ENCODE results near the gene ACSL3.
A peak's percentile ranks its signal among the peaks of the same experiment; 100 is the strongest.
"Not testable (repeated sequence)": the region's sequence is repeated elsewhere in the genome, so short reads cannot be mapped to it uniquely, and the experiment has no call there.

The ACSL3 gene

DNA sequence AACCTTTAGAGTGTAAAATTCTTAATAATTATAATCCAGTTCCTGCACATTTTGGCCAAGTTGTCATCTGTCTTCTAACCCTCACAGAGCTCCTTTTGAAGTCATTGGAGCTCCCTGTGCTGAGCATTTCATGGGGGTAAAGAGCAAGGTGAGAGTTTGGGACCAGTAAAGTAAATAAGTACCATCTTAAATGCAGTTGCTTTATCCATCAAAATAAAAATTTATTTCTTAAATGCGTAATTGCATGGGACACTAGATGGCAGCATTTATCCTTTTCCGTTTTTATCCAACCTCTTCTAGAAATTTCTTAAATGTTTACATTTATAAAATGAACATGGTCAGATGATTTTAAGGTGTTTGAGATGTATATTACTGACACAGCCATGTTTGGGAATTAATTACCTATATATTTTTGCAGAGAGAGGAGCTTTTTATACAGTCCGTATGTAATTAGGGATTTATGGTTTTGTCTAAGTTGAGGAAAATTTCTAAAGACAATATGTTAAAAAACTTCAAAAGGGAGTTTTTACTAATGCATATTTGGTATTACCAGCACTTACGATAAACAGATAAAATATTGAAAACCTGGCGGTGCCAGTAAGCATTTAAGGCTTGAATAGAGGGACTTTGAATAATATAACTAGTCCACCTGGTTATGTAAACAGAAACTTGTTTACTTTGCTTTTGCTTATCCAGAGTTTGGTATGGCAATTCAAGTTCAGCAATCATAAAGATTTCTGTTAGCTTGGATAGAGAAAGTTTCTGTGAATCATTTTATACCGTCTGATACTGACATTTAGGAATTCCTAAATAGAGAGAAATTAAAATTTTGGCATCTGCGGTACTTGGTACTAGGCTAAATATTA is 54.5 kb downstream of the ACSL3 start:
- DNase-seq: no peak

DNA sequence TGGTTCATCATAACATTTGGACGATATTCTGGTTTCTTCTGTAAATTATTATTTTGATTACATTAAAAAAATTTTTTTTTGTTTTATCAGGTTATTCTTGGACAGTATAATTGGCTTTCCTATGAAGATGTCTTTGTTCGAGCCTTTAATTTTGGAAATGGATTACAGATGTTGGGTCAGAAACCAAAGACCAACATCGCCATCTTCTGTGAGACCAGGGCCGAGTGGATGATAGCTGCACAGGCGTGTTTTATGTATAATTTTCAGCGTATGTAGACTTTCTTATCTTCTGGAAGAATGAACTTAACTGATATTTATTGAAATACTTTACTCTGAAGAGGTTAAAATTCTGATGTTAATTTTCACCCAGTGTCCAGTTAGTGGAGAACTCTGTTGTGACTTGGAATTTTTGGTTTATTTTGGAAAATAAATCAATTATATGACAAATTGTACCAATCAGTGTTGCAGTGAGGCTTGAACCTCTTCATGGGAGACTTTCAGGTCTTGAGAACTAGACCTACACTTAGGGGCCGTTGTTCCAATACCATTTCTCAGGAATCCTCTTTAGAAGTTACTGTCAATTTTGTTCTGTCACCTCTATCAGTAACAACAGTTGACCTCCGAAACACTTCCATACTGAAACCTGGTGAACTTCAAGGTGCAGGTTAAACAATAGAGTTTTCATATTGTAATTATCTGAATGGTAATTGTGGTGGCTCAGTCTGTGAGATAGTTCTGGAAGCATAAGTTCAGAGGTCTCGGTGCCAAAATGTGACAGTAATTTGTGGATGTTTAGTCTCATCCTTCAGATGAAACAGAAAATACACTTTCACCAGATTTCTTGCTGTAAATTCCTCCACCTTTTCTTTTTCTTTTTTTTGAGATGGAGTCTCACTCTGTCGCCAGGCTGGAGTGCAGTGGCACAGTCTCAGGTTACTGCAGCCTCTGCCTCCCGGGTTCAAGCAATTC is 55.7 kb downstream of the ACSL3 start:
- no peak for DNase-seq

DNA sequence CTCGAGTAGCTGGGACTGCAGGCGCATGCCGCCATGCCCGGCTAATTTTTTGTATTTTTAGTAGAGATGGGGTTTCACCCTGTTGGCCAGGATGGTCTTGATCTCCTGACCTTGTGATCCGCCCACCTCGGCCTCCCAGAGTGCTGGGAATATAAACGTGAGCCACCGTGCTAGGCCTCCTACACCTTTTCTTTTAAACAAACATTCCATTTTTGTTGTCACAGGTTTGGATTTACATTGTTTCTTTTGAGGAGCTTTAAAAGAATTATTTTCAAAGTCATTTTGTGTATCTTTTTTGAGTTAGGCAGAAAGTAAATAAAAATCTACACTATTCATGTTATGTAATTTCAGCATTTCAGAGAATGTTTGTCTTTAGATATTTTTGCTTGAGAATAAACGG is 56.4 kb downstream of the ACSL3 start:
- DNase-seq: not testable (repeated sequence)

DNA sequence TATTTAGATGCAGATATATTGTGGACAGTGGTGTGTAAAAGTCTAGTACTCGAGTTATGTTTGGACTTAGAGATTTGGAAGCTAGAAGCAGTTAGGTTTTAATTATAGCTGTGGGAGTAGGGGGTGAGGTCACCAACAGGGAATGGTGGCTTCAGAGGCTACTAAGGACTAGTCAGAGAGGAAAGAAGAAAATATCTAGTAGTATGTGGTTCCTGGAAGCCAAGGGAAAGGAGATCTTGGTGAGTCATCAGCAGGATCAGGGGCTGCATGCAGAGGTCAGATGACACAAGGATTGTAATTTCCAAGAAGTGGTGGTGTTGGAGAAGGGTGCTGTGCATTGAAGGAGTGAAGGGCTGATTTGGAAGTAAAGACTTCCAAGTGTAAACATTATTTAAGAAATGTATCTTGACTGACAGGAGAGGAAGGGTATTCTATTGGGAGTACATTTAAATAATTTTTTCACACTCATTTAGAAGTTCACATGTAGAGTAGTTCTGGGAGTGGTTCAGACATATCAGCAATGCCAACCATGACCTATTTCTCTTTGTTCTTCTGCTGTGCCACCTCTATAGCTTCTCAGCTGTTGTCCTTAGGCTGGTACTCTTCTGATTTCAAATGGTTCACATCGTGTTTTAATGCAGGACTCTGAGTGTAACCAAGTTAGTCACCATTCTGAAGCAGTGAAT is 59.1 kb downstream of the ACSL3 start:
- no peak for DNase-seq

DNA sequence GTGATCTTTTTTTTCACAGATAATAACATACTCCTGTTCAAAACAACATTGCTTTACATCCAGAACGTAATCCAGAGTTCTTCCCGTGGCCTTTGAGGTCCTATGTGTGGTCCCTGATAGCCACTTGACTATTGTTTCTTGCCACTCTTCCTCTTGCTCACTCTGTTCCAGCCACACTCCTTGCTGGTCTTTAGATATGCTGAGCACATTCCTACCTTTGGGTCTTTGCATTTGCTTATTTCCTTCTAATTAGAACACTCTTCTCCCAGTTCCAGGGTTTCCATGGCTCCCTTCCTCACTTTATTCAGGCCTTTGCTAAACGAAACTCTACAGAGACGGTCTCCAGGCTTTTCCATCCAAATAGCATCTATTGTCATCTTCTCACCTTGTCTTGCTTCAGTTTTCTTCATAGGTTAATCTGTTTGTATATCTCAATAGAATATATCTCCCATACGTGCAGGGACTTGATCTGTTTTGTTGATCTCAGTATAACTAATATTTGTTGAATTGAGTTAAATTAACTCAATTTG is 59.9 kb downstream of the ACSL3 start:
- DNase-seq: no peak

DNA sequence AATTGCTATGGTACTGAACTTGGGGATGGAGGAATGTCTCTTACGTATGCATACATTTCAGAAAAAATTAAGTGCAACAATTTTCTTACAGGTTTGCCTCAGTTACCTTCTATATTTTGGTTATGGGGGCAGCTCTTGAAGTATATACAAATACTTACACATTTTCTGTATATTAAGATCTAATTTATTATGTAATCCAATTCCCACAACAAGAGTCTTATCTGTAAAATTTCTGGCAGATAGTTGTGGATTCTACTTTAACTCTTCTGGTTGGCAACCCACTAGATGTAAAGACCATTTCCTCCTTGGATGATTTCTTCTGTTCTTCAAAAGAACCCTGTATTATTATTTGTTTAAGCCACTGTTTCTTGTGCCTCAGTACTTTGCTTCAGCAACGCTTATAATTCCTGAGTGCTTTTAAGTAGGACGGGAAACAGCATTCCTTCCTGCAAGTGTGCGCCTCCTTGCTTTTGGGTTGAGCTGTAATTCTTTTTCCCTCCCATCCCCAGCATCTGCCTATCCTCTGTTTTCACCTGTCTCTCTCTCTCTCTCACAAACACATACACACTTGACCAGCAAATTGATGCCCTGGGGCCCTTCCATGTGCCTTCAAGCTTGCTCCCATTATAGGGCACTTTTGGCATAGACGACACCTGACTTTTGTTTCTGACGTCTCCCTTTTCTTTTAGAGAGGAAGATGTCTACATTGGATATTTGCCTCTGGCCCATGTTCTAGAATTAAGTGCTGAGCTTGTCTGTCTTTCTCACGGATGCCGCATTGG is 61.4 kb downstream of the ACSL3 start:
- no peak for DNase-seq

DNA sequence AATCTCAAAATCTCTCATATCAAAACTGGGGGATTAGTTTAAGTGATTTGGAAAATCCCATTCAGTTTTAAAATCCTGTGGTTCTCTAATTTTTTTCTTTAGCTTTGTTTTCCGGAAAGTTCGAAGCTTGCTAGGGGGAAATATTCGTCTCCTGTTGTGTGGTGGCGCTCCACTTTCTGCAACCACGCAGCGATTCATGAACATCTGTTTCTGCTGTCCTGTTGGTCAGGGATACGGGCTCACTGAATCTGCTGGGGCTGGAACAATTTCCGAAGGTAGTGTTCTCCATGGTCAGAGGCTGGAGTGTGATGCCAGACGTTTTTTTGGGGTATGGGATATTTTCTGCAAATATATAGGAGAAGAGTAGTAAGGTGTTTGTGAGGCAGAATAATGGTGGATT is 66.1 kb downstream of the ACSL3 start:
- DNase-seq: no peak

DNA sequence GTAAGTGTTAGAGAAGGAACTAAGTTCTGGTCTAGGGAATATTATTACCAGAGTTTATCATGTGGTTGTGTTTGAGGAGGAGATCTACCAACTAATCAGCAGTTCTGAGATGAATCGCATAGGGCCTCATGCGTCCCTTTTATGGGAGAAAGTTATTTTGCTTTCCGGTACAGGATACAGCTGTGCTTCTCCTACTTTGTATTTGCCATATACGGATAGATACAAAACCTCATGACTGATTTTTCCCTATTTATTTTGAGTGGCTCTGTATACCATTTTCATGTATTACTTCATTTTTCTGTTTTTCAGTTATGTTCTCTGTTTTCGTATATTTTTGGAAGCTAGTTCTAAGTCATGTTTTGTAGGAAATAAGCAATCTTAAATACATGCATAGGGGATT is 66.8 kb downstream of the ACSL3 start:
- no peak for DNase-seq

DNA sequence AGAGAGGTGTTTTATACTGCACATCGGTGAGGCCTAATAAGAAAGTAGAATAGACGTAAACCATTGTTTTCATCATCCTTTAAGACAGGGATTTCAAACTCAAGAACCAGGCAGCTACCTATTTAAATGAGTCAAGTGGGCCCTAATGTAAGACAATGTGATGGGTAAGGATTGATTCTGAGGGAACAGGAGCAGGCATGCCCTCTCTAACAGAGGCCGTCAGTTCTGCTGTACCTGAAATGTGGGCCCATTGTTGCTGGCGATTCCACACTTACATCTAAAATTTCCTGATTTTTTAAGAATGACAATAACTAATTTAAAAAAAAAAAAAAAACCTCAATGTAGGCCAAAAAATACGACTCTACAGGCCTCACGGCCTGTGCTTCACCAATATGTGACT is 67.5 kb downstream of the ACSL3 start:
- no peak for DNase-seq

DNA sequence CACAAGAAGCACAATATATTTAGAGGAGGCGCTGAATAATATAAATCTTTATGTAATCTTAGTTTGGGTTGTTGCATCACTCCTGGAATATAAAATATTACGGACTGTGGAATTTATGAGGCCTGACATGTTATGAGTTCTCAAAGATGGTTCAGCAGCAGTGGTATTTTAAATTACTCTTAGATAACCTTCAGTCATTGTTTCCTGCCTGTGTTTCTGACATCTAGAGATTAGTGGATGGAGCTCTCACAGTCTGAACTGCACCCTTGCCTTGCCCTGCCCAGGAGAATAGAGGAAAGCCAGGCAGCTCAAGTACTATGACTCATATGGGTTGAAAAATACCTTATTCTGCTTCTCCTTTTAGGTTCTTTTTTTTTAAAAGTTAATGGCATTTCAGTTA is 70.0 kb downstream of the ACSL3 start:
- DNase-seq: no peak

DNA sequence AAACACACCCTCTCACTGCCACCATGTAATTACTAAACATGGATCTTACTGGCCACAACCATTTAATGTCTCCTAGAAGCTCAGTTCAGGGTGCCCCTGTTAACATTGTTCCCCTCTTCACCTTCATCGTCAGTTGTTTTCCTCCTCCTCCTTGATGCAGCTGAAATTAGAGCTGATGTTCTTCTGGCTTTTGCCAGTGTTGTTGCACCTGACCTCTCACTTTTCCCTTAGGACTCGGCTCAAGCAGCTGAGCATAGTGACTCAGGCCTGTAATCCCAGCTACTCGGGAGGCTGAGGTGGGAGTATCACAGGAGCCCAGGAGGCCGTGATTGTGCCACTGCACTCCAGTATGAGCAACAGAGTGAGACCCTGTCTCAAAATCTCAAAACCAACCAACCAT is 70.8 kb downstream of the ACSL3 start:
- no peak for DNase-seq

DNA sequence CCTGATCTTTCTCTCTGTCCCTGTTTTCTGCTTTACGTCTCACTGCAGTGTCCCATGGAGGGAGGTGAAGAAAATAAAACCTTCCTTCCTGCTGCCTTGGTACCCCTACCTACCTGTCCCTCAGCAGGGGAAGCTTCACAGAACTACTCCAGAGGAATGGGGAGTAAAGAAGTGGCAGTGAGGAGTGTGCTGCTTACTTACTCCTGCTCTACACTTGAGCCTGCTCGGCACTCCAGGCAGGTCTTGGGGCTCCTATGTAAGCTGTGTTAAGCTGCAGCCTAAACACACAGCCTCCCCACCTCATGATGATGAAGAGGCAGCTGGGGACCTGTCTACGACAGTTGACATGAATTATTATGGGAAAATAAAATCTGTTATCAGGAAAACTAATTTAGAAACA is 72.6 kb downstream of the ACSL3 start:
- no peak for DNase-seq

DNA sequence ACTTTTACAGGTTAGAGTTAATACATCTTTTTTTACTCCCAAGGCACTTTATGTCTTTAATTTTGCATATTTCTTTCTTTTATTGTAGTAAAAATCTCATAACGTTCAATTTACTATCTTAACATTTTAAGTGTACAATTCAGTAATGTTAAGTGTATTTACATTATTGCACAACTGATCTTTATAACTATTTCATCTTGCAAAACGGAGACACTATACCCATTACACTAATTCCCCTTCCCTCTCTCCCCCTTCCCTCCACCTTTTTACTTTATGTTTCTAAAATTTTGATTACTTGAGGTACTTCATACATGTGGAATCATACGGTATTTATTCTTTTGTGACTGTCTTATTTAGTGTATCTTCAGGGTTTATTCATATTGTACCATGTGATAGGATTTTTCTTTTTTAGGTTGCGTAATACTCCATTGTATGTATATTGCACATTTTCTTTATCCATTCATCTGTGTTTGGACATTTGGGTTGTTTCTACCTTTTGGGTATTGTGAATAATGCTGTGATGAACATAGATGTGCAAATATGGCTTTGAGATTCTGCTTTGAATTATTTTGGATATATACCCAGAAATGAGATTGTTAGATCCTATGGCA is 75.0 kb downstream of the ACSL3 start:
- DNase-seq: no peak

DNA sequence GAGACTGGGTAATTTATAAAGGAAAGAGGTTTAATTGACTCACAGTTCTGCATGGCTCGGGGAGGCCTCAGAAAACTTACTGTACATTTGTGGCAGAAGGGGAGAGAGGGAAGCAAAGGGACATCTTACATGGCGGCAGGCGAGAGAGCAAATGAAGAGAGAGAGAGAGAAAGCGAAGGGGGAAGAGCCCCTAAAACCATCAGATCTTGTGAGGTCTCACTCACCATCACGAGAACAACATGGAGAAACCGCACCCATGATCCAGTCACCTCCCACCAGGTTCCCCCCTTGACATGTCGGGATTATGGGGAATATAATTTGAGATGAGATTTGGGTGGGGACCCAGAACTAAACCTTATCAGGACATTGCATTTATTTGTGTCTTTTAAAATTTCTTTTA is 75.9 kb downstream of the ACSL3 start:
- DNase-seq: no peak

DNA sequence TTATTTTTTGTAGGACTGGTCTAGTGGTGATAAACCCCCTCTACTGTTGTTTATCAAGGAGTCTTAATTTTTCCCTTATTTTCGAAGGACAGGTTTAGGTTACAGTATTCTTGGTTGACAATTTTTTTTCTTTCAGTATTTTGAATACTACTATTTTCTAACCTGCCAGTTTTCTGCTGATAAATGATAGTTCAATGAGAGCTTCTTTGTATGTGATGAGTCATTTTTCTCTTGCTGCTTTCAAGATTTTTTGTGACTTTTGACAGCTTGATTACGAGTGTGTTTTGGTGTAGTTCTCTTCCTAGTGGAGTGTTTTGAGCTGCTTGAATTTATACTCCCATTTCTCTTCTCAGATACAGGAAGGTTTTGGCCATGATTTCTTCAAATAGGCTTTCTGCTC is 77.5 kb downstream of the ACSL3 start:
- no peak for DNase-seq

DNA sequence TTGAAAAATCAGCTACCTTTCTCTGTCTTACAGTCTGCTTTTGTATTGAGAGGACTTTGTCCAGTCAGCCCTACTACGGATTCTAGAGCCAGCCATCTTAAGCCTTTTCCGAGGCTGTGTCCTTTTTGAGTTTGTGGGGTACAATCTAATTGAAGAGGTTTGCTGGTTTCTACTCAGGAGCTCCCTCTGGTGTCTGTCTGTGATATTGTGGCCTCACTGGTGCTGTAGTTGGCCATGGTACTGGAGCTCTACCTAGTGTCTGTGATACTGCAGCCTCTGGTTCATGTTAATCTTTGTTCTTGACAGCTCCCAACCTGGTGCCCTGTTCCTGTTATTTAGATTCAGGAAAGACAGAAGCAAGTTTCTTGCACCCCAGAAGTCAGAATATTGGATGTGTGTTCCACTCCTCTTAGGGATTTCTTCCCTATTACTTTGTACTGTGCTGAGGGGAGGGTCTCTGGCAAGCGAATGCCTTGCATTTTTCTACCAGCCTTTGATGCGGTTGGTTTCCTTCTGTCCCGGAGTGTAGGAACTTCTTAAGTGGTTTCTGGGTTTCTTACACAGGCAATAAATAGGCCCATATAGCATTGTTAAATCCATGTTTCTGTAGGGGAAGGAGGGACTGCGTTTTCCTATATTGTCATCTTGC is 78.5 kb downstream of the ACSL3 start:
- DNase-seq: peak; percentile 75

DNA sequence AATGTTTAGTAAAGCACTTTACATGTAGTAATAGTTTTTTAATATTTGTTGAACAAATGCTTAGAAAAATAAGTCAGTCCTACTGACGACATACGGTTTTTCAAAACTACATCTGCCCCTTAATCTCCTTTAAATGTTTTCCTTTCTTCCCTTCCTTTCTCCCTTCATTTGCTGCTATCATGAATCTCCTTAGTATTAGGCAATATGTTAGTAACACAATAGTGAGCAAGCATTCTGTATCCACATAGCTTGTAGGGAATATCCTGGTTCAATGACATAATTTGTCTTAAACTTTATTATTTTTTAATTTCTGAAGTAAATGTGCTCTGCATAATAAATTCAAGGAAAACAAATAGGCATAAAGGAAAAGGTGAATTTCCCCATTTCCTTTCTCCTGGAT is 79.1 kb downstream of the ACSL3 start:
- DNase-seq: no peak

DNA sequence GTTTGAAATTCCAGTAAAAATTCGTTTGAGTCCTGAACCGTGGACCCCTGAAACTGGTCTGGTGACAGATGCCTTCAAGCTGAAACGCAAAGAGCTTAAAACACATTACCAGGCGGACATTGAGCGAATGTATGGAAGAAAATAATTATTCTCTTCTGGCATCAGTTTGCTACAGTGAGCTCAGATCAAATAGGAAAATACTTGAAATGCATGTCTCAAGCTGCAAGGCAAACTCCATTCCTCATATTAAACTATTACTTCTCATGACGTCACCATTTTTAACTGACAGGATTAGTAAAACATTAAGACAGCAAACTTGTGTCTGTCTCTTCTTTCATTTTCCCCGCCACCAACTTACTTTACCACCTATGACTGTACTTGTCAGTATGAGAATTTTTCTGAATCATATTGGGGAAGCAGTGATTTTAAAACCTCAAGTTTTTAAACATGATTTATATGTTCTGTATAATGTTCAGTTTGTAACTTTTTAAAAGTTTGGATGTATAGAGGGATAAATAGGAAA is 80.7 kb downstream of the ACSL3 start:
- peak; percentile 13 for DNase-seq

DNA sequence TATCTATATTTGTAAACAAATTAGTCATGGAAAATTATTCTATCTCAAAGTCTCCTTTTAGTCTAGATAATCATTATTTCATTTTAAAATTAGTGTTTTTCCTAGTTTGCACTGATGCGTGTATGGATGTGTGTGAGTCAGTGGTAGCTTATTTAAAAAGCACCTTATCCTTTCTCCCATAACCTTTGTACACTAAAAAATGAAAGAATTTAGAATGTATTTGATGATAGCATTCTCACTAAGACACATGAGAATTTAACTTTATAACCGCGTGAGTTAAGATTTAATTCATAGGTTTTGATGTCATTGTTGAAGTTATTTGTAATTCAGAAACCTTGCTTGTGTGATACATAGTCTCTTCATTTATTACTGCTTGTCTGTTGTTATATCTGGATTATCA is 81.7 kb downstream of the ACSL3 start:
- DNase-seq: no peak

DNA sequence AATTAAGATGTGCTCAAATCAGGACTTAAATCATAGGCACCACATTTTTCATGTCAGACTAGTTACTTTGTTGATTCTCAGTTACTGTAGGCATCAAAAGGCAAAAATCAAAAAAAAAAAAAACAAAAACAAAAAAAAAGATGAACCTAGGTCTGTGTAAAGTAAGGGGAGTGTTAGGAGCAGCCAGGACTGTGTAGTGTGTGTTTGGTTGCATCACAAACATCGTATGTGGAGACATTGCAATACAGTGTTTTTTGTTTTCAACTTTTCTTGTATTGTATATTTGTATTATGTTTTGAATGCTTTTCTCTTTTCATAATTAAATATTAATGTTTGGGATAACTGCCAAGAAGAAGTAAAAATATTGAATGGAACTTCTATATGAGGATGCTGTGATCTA is 82.1 kb downstream of the ACSL3 start:
- DNase-seq: no peak

DNA sequence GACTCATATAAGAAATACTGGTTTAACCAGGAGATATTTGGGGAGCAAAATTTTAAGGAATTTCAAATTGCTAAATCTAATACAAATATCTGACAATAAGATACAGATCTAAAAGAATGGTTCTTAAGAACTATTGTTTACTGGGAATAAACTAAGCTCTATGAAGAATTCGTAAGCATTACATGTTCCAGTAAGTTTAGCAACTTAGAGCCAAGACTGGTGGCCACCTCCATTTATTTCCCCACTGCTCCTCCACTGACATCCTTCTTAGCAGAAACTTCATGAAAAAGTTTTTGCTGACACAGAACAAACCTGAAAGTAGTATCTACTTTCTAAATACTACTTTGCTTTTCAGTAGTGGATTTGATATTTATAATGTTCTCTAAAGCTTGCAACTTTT is 83.0 kb downstream of the ACSL3 start:
- DNase-seq: peak; percentile 22

Measured in activated CD4-positive, alpha-beta T cell treated with anti-CD3 and anti-CD28 coated beads, Interleukin-10, Interleukin-2, amounts not matched to agents 100 ng/mL and 50 ng/mL, durations not matched to agents 16 hours and 8 hours (primary cell).